ENCODE data around the gene FSTL3. TPM values are rescaled to one million over a fixed set of nuclear protein-coding genes. Genes with fewer than 3 reads are reported as not detected.
"Not testable (repeated sequence)": the region's sequence is repeated elsewhere in the genome, so short reads cannot be mapped to it uniquely, and the experiment has no call there.

FSTL3 gene
- 18.5 and 32.6 TPM in 2 replicates for total RNA-seq

DNA sequence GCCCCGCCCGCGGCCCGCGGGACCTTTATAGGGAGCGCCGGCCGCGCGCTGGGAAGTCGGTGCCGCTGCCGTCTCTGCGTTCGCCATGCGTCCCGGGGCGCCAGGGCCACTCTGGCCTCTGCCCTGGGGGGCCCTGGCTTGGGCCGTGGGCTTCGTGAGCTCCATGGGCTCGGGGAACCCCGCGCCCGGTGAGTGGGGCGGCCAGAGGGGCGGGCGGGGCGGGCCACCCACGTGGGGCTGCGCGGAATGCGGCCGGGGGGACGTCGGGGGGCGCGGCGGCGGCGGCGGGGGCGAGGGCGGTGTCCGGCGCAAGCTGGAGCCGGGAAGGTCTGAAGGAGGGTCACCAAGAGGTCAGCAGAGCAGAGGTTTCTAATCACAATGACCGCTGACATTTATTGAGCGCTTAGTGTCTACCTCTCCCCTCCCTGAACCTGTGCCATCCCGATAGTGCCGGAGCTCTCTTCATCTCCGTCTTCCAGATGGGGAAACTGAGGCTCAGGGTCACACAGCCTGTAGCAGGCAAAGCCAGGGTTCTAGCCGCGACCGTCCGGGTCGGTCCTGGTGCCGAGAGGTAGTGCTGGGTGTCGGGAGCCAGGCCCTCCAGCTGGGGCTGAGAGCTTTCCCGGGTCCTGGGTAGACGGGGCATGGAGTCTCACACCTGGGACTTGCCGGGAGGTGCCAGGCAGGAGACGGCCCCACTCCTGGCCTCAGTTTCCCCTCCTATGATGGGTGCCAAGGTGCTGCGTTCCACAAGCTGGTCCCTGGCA is at the start of gene FSTL3:
TSS of gene FSTL3 (plus strand) at position 54 of the 767 bp plus-strand sequence. CDS start at position 86, 32 bp downstream.
- DNase-seq (ENCODE audit: low read depth, low spot score) = no peak

- not testable (repeated sequence) for DNase-seq (ENCODE audit: low read depth, low spot score)
These were observed 49.6 kb upstream of the FSTL3 start for GRCh38 chr19:626566-626965.

DNA sequence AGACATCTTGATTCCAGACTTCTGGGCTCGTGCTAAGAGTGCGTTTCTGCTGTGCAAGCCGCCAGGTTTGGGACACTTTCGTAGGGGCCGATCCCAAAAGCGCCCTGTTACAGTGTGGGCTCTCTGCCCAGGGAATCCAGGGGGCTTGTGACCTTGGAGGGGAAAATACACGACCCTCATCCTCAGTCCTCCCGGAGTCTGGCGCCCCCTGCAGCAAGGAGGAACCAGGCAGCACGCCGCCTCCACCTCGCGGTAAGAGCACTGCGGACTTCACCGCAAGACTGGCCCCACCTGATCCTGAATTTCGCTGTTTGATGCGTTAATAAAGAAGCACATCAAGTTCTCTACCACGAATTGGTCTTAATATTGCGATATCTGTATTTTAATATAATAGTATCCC is 48.0 kb upstream of the FSTL3 start:
- DNase-seq (ENCODE audit: low read depth, low spot score) = no peak

DNA sequence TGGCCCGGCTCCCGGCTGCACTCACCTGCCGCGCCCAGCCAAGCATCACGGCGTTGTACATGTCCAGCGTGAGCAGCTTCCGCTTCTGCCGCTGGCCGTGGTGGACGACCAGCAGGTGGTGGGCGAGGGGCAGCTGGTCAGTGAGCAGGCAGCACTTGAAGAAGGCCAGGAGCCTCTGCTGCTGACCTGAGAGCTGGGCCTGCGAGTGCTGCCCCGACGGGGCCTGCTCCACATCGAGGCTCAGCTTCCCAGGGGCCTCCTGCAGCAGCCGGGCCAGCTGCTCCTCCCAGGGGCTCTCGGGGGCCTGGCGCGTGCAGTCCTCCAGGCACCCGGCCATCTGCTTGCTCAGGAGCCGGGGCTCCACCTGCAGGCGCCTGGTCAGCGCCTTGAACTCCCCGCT is 46.7 kb upstream of the FSTL3 start:
- DNase-seq (ENCODE audit: low read depth, low spot score) = not testable (repeated sequence)

- DNase-seq (ENCODE audit: low read depth, low spot score) = no peak
These were observed 46.1 kb upstream of the FSTL3 start for GRCh38 chr19:629961-630714.

GRCh38 chr19:632579-633067 is 43.6 kb upstream of the FSTL3 start:
- DNase-seq (ENCODE audit: low read depth, low spot score) = no peak

DNA sequence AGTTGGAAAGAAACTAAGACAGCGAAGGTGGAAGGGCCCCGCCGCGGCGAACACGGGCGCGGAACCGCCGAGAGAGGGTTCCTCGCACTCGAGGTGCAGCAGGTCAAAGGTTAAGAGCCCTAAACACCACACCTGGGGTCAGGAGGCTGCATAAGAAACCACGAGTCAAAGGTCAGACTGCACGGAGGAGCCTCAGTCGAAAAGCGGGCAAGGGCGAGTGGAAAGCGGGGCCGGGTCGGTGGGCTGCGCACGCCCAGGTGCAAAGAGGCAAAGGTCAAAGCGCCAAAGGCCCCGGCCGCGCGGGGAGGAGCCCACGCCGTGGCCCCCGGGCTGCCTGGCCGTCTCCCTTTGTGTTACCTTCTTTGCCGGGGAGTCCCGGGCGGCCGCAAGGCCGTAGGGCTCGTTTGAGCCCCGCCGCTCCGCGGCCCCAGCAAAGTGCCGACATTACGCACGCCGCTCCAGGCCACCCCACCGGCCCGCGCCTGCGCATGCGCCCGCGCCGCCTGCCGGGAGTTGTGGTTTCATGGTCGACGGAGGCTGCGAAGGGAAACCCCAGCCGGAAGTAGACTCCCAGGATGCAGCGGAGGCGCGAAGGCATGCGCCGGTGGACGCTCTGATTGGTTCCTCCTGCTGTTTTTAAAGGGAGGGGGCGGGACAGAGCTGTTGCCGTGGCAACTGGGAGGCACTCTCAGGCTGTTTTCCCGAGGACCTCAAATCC is 43.0 kb upstream of the FSTL3 start, which contains the start of gene POLRMT:
TSS of gene POLRMT (minus strand) at position 470 of the 718 bp plus-strand sequence. CDS start at position 445, 25 bp downstream.
- peak; percentile 92 for DNase-seq (ENCODE audit: low read depth, low spot score)

- no peak for DNase-seq (ENCODE audit: low read depth, low spot score)
These were observed 42.2 kb upstream of the FSTL3 start for GRCh38 chr19:633786-634639.

DNA sequence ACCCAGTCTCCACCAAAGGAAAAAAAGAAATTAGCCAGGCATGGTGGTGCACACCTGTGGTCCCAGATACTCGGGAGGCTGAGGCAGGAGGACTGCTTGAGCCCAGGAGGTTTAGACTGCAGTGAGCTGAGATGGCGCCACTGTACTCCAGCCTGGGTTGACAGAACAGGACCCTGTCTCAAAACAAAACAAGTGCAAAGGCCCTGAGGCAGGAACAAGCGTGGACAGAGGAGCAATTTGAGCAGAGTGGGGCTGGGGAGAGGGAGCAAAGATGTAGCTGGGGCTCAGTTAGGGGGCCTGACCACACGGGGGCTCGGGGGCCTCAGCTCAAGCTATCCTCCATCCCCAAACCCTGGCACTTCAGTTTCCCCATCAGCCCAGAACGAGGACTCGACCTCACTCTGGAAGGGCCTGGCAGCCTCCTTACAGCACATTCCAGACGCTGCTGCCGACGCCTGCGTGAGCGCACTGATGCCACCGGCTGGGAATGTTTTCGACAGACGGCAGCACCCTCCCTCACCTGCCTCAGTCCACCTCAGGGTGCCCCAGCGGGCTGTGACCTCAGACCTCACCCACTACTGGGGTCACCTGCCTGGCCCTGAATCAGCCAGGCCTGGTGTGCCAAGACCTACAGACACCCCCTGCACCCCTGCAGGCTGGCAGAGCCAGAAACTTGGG is 41.1 kb upstream of the FSTL3 start:
- no peak for DNase-seq (ENCODE audit: low read depth, low spot score)

GRCh38 chr19:638906-639252 is 37.3 kb upstream of the FSTL3 start:
- no peak for DNase-seq (ENCODE audit: low read depth, low spot score)

DNA sequence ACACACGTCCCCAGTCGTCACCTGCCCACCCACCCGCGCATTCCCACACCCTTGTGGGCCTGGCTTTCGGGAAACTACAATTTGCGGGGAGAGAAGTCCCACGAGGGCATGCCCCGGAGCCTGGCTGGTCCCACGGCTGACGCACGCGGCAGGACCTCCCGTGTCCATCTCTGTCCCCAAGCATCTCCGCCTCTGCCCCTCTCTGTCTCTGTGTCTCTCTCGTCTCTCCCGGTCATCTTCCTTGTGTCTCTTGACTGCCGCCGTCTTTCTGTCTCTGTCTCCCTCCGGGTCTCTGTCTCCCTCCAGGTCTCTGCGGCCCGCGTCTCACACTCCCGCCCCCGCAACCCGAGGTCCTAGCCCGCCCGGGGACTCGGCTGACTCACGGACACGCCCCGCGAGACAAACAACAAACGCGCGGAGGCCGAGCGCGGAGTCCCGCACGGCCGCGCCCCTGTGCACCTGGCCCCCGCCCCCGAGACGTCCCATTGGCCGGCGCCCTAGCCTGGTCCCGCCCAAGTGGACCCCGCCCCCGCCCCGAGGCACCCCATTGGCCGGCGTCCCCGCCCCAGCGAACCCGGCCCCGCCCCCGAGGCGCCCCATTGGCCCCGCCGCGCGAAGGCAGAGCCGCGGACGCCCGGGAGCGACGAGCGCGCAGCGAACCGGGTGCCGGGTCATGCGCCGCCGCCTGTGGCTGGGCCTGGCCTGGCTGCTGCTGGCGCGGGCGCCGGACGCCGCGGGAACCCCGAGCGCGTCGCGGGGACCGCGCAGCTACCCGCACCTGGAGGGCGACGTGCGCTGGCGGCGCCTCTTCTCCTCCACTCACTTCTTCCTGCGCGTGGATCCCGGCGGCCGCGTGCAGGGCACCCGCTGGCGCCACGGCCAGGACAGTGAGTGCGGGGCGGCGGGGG is 36.7 kb upstream of the FSTL3 start, which contains the start of gene FGF22:
TSS of gene FGF22 (plus strand) at position 627 of the 908 bp plus-strand sequence. CDS start at position 674, 47 bp downstream.
- peak; percentile 41 for DNase-seq (ENCODE audit: low read depth, low spot score)

GRCh38 chr19:640161-640558 is 36.0 kb upstream of the FSTL3 start:
- DNase-seq (ENCODE audit: low read depth, low spot score) = no peak

GRCh38 chr19:640606-641189 is 35.5 kb upstream of the FSTL3 start:
- DNase-seq (ENCODE audit: low read depth, low spot score) = no peak

- no peak for DNase-seq (ENCODE audit: low read depth, low spot score)
These were observed 34.5 kb upstream of the FSTL3 start for GRCh38 chr19:641702-642101.

DNA sequence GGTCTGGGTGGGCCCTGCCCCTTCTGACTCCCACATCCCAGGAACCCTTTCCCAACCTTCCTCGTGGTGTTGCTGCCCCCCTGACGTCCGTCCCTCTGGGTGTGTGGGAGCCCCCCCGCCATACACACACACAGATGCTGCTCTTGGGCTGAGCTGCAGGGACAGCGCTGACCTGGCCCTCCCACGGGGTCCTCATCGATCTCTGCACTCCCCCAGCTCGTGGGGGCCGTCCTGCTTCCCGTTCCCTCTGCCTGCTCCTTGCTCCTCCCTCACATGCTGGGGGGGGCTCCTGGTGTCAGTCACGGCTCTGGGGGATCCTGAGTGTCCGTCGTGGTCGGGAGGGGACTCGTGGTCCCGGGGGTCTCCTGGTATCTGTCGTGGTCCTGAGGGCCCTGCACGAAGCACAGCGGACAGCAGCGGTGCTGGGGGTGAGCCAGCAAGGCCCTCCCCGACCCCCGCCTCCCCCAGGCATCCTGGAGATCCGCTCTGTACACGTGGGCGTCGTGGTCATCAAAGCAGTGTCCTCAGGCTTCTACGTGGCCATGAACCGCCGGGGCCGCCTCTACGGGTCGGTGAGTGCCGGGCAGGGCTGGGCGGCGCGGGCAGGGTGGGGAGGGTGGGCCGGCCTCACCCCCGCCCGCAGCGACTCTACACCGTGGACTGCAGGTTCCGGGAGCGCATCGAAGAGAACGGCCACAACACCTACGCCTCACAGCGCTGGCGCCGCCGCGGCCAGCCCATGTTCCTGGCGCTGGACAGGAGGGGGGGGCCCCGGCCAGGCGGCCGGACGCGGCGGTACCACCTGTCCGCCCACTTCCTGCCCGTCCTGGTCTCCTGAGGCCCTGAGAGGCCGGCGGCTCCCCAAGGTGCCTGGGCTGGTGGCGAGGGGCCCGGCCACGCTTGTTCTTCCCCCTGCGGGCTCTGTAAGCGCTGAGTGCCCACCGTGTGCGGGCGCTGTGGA is 33.1 kb upstream of the FSTL3 start:
- DNase-seq (ENCODE audit: low read depth, low spot score) = no peak

DNA sequence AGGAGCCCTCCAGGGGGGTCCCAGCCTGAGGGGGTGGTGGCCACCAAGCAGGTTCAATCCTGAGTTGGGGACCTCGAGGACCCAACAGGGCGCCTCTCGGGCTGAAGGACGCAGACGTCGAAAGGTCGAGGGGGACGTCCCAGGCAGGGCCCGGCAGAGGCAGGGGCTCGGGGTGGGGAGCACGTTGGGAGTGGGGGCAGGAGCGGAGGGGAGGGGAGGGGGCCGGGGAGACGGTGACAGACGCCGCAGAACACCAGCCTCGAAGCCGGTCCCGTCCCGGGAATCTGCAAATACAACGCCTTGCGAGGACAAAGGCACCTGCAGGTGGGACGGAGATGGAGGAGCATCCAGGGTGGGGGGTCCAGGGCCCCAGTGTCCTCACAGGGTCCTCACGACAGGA is 32.5 kb upstream of the FSTL3 start:
- DNase-seq (ENCODE audit: low read depth, low spot score) = no peak

- DNase-seq (ENCODE audit: low read depth, low spot score) = no peak
These were observed 31.8 kb upstream of the FSTL3 start for GRCh38 chr19:644363-644762.

- DNase-seq (ENCODE audit: low read depth, low spot score) = no peak
These were observed 31.4 kb upstream of the FSTL3 start for GRCh38 chr19:644789-645188.
